Subcutaneous abdominal adipose tissue (tissue), 5 donors: ENCODE measurements around the gene DNAH6.

Experiments used
- H3K27ac ChIP-seq: one replicate; pipeline ENCODE4 v1.7.0; 2013; ENCODE audit warnings: low read depth, mild to moderate bottlenecking, inconsistent platforms, low read length, moderate library complexity
- H3K27me3 ChIP-seq, 5 donors: one replicate each; pipeline ENCODE4 v1.7.0; 2013; ENCODE audit warnings: low read length in 5 of 5, inconsistent platforms in 1 of 5; ENCODE audit not compliant: control insufficient read depth in 5 of 5, insufficient read depth in 4 of 5
- H3K36me3 ChIP-seq, 5 donors: one replicate each; pipeline ENCODE4 v1.7.0; 2013; ENCODE audit warnings: low read length in 5 of 5; ENCODE audit not compliant: control insufficient read depth in 5 of 5, insufficient read depth in 5 of 5
- H3K4me1 ChIP-seq, 5 donors: one replicate each; pipeline ENCODE4 v1.7.0; 2013; ENCODE audit warnings: low read length in 5 of 5, mild to moderate bottlenecking in 3 of 5, moderate library complexity in 1 of 5; ENCODE audit not compliant: control insufficient read depth in 5 of 5, insufficient read depth in 5 of 5
- H3K4me3 ChIP-seq, 5 donors: one replicate each; pipeline ENCODE4 v1.7.0; 2013; ENCODE audit warnings: low read length in 5 of 5, low read depth in 1 of 5
- H3K9ac ChIP-seq, 5 donors: one replicate each; pipeline ENCODE4 v1.7.0; 2013; ENCODE audit warnings: low read length in 5 of 5, mild to moderate bottlenecking in 4 of 5, moderate library complexity in 3 of 5
- H3K9me3 ChIP-seq, 5 donors: one replicate each; pipeline ENCODE4 v1.7.0; 2013; ENCODE audit warnings: low read length in 5 of 5; ENCODE audit not compliant: control insufficient read depth in 5 of 5
- donor health status: healthy.
- donor health status: healthy.
- donor health status: healthy.
- donor health status: healthy.
- donor health status: healthy.

DNAH6 gene

GRCh38 chr2:84731185-84731584 is 214.9 kb downstream of the DNAH6 start:
- H3K27me3 ChIP-seq: no peaks in the 10 kb centered on the region
- H3K36me3 ChIP-seq: no peaks in the 10 kb centered on the region
- H3K27ac ChIP-seq: no peak overlapping the region
- H3K9ac ChIP-seq: no peak overlapping the region
- peaks cover 0 to 7% (median 0%) of the 10 kb centered on the region in 5 donors for H3K4me1 ChIP-seq
- H3K9me3 ChIP-seq: no peaks in the 10 kb centered on the region
- no peak overlapping the region for H3K4me3 ChIP-seq

- Histone ChIP-seq H3K36me3 (no peaks in the 10 kb centered on the region), H3K9me3 (peaks cover 0 to 2% (median 0%) of the 10 kb centered on the region in 5 donors), H3K27ac (no peak overlapping the region), H3K4me3 (no peak overlapping the region), H3K9ac (no peak overlapping the region), H3K27me3 (no peaks in the 10 kb centered on the region), H3K4me1 (peaks cover 0 to 7% (median 0%) of the 10 kb centered on the region in 5 donors)
Measured at GRCh38 chr2:84732897-84733778, 216.8 kb downstream of the DNAH6 start.

- Histone ChIP-seq H3K27me3 (no peaks in the 10 kb centered on the region), H3K27ac (no peak overlapping the region), H3K4me3 (no peak overlapping the region), H3K4me1 (peaks cover 0 to 7% (median 0%) of the 10 kb centered on the region in 5 donors), H3K36me3 (no peaks in the 10 kb centered on the region), H3K9me3 (peaks cover 0 to 2% (median 0%) of the 10 kb centered on the region in 5 donors), H3K9ac (no peak overlapping the region)
Measured at GRCh38 chr2:84735389-84735788, 219.1 kb downstream of the DNAH6 start.

GRCh38 chr2:84741182-84741822 is 225.0 kb downstream of the DNAH6 start:
- H3K9ac ChIP-seq: no peak overlapping the region
- H3K36me3 ChIP-seq: no peaks in the 10 kb centered on the region

GRCh38 chr2:84748341-84748740 is 232.0 kb downstream of the DNAH6 start:
- H3K4me3 ChIP-seq: no peak overlapping the region
- H3K27me3 ChIP-seq: no peaks in the 10 kb centered on the region
- no peak overlapping the region for H3K9ac ChIP-seq
- peaks cover 0 to 9% (median 2%) of the 10 kb centered on the region in 5 donors for H3K4me1 ChIP-seq
- no peaks in the 10 kb centered on the region for H3K9me3 ChIP-seq
- no peak overlapping the region for H3K27ac ChIP-seq
- no peaks in the 10 kb centered on the region for H3K36me3 ChIP-seq

More at GRCh38 chr2:84741182-84741822, 225.0 kb downstream of the DNAH6 start:
- Histone ChIP-seq H3K4me3 (no peak overlapping the region), H3K4me1 (no peaks in the 10 kb centered on the region), H3K27ac (no peak overlapping the region), H3K9me3 (peaks cover 0 to 2% (median 0%) of the 10 kb centered on the region in 5 donors), H3K27me3 (no peaks in the 10 kb centered on the region)

- Histone ChIP-seq H3K27ac (no peak overlapping the region), H3K36me3 (no peaks in the 10 kb centered on the region), H3K27me3 (no peaks in the 10 kb centered on the region), H3K9ac (no peak overlapping the region), H3K4me3 (no peak overlapping the region), H3K9me3 (no peaks in the 10 kb centered on the region), H3K4me1 (peaks cover 0 to 9% (median 2%) of the 10 kb centered on the region in 5 donors)
Measured at GRCh38 chr2:84749442-84749841, 233.1 kb downstream of the DNAH6 start.

- no peaks in the 10 kb centered on the region for H3K4me1 ChIP-seq
- no peaks in the 10 kb centered on the region for H3K9me3 ChIP-seq
- H3K27ac ChIP-seq: no peak overlapping the region
- no peak overlapping the region for H3K4me3 ChIP-seq
- H3K27me3 ChIP-seq: no peaks in the 10 kb centered on the region
- no peaks in the 10 kb centered on the region for H3K36me3 ChIP-seq
- H3K9ac ChIP-seq: no peak overlapping the region
Measured at GRCh38 chr2:84755096-84755495, 238.8 kb downstream of the DNAH6 start.

GRCh38 chr2:84757648-84758047 is 241.3 kb downstream of the DNAH6 start:
- no peaks in the 10 kb centered on the region for H3K36me3 ChIP-seq
- no peaks in the 10 kb centered on the region for H3K27me3 ChIP-seq
- H3K9ac ChIP-seq: no peak overlapping the region
- H3K27ac ChIP-seq: no peak overlapping the region
- H3K4me3 ChIP-seq: no peak overlapping the region
- no peaks in the 10 kb centered on the region for H3K4me1 ChIP-seq
- H3K9me3 ChIP-seq: no peaks in the 10 kb centered on the region

GRCh38 chr2:84766791-84767190 is 250.5 kb downstream of the DNAH6 start:
- H3K27me3 ChIP-seq: no peaks in the 10 kb centered on the region
- peaks cover 6 to 17% (median 8%) of the 10 kb centered on the region in 5 donors for H3K9me3 ChIP-seq
- H3K4me3 ChIP-seq: no peak overlapping the region
- no peak overlapping the region for H3K9ac ChIP-seq
- H3K36me3 ChIP-seq: no peaks in the 10 kb centered on the region
- no peaks in the 10 kb centered on the region for H3K4me1 ChIP-seq
- no peak overlapping the region for H3K27ac ChIP-seq

GRCh38 chr2:84768840-84769239 is 252.5 kb downstream of the DNAH6 start:
- Histone ChIP-seq H3K36me3 (no peaks in the 10 kb centered on the region), H3K9me3 (peaks cover 7 to 31% (median 13%) of the 10 kb centered on the region in 5 donors), H3K27ac (no peak overlapping the region), H3K4me1 (no peaks in the 10 kb centered on the region), H3K4me3 (no peak overlapping the region), H3K9ac (no peak overlapping the region), H3K27me3 (no peaks in the 10 kb centered on the region)
